Panc1 (cell line): ENCODE data around the gene ASCL2. TPM values are rescaled to one million over a fixed set of nuclear protein-coding genes. Genes with fewer than 3 reads are reported as not detected.

ENCODE experiments used
- ATAC-seq: fragments of 200-7000 bp; cut with Tn5 transposase; 2 replicates; pipeline ENCODE4 v1.9.1; 2020; ENCODE audit warnings: mild to moderate bottlenecking, moderate library complexity
- BruUV-seq: library from RNA; stranded (reverse); fragments of 400-500 nt; replicated peaks from 2 replicates; lab custom pipeline; 2021; lab: Mats Ljungman, UMichigan
- CTCF ChIA-PET: fragments of 300-600 bp; sonication (Branson Sonifier 250); formaldehyde crosslinking; loops from one replicate; lab custom pipeline; 2022; ENCODE audit warnings: antibody characterized with exemption; lab: Charles Lee
- POLR2A ChIA-PET: fragments of 300-600 bp; sonication (Branson Sonifier 250); formaldehyde crosslinking; loops from one replicate; lab custom pipeline; 2022; ENCODE audit warnings: antibody characterized with exemption; lab: Charles Lee
- DNase-seq: peaks from one replicate; pipeline ENCODE4 v3.0.0-alpha.2; 2010; ENCODE audit warnings: low read depth, low spot score
- H3K27ac ChIP-seq: 2 replicates; pipeline ENCODE4 v1.5.1; 2011; ENCODE audit warnings: mild to moderate bottlenecking, low read length, inconsistent platforms
- H3K27me3 ChIP-seq: fragments of 200-500 bp; sonication (Bioruptor generic); 2 replicates; pipeline ENCODE4 v1.6.0; 2014; ENCODE audit warnings: low read length, inconsistent platforms; ENCODE audit not compliant: control insufficient read depth, insufficient read depth
- H3K36me3 ChIP-seq: fragments of 200-500 bp; sonication (Bioruptor generic); 2 replicates; pipeline ENCODE4 v1.5.1; 2014; ENCODE audit warnings: inconsistent platforms, mild to moderate bottlenecking, low read length, moderate library complexity; ENCODE audit not compliant: control insufficient read depth, insufficient read depth
- H3K4me1 ChIP-seq: 2 replicates; pipeline ENCODE4 v1.5.1; 2011; ENCODE audit warnings: inconsistent platforms, mild to moderate bottlenecking, low read length, moderate library complexity; ENCODE audit not compliant: control insufficient read depth, insufficient read depth
- H3K4me3 ChIP-seq, 2 experiments: 2 replicates each; pipeline ENCODE4 v1.5.1; 2011 to 2012; ENCODE audit warnings: low read depth in 2 of 2, low read length in 2 of 2, mild to moderate bottlenecking in 2 of 2, inconsistent platforms in 1 of 2, moderate library complexity in 1 of 2
- H3K9me3 ChIP-seq: fragments of 200-500 bp; sonication (Bioruptor generic); 2 replicates; pipeline ENCODE4 v1.5.1; 2014; ENCODE audit warnings: low read depth, mild to moderate bottlenecking, inconsistent platforms, low read length, moderate library complexity; ENCODE audit not compliant: control insufficient read depth, insufficient read depth
- POLR2AphosphoS5 ChIP-seq: IDR thresholded peaks from 2 replicates; pipeline ENCODE4 v1.6.1; 2012; ENCODE audit warnings: mild to moderate bottlenecking, low read depth, low read length, moderate library complexity
- REST ChIP-seq, 2 experiments: IDR thresholded peaks; 2 replicates each; pipeline ENCODE4 v1.6.1; 2011 to 2012; ENCODE audit warnings: low read depth in 2 of 2, control low read depth in 1 of 2, low read length in 1 of 2, mild to moderate bottlenecking in 1 of 2, moderate library complexity in 1 of 2; ENCODE audit not compliant: insufficient read depth in 1 of 2
- SIN3A ChIP-seq: IDR thresholded peaks from 2 replicates; pipeline ENCODE4 v1.6.1; 2012; ENCODE audit warnings: low read depth, mild to moderate bottlenecking, low read length, moderate library complexity, borderline replicate concordance; ENCODE audit not compliant: insufficient read depth
- TCF7L2 ChIP-seq: IDR thresholded peaks from 2 replicates; pipeline ENCODE4 v1.6.1; 2011; ENCODE audit warnings: mild to moderate bottlenecking, low read depth, low read length, inconsistent platforms
- in situ Hi-C: cut with HindIII; loops from 2 replicates; pipeline ENCODE4 v1.10.0; 2016; ENCODE audit warnings: low sequenced_read_pairs, low pct_unique_long_range_greater_than_20kb
- intact Hi-C: fragments of 100-400 bp; cut with micrococcal nuclease; formaldehyde crosslinking; loops from one replicate; pipeline ENCODE4 v1.10.0; 2022; ENCODE audit not compliant: unreplicated experiment
- total RNA-seq: library from RNA; stranded (reverse); gene quantifications from one replicate; pipeline ENCODE4 v1.2.1, GENCODE V29; 2021; ENCODE audit not compliant: unreplicated experiment
- TF ChIP-seq, protein P1 (sequence below): fragments of 450-650 bp; IDR thresholded peaks from 2 replicates; pipeline ENCODE4 v1.5.1; 2017; ENCODE audit warnings: mild to moderate bottlenecking

Gene ASCL2
- total RNA-seq, 1 experiment from 2014 or later = not detected

- TF ChIP-seq REST (IDR thresholded peaks at IDR 0.05; ENCODE audit: insufficient read depth in 1 of 2, low read depth in 2 of 2, low read length in 1 of 2) (no peak), SIN3A (no peak), POLR2AphosphoS5 (no peak)
- TF ChIP-seq, protein P1, sequence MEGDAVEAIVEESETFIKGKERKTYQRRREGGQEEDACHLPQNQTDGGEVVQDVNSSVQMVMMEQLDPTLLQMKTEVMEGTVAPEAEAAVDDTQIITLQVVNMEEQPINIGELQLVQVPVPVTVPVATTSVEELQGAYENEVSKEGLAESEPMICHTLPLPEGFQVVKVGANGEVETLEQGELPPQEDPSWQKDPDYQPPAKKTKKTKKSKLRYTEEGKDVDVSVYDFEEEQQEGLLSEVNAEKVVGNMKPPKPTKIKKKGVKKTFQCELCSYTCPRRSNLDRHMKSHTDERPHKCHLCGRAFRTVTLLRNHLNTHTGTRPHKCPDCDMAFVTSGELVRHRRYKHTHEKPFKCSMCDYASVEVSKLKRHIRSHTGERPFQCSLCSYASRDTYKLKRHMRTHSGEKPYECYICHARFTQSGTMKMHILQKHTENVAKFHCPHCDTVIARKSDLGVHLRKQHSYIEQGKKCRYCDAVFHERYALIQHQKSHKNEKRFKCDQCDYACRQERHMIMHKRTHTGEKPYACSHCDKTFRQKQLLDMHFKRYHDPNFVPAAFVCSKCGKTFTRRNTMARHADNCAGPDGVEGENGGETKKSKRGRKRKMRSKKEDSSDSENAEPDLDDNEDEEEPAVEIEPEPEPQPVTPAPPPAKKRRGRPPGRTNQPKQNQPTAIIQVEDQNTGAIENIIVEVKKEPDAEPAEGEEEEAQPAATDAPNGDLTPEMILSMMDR = no peak
- ChIA-PET POLR2A (interaction anchor here (0.5 kb wide), 1 partner anchor 90 kb away, joined by 4 read pairs; no protein-coding TSS in a partner anchor), CTCF (interaction anchor here (0.6 to 1.4 kb wide), 2 partner anchors 111 to 223 kb away, joined by 3 to 4 read pairs; no protein-coding TSS in a partner anchor)
- H3K27me3 ChIP-seq = no peaks in the 10 kb centered on the region
- H3K36me3 ChIP-seq = no peaks in the 10 kb centered on the region
- in situ Hi-C loops = no loop called here
- BruUV-seq = no TSS peak
- no peaks in the 10 kb centered on the region for H3K9me3 ChIP-seq
- no peak overlapping the region for H3K4me3 ChIP-seq
- intact Hi-C loops = no loop called here
- peaks cover 6% of the 10 kb centered on the region; the same call in 1 of the 2 replicates for H3K4me1 ChIP-seq
- ATAC-seq (no peak), DNase-seq (no peak)
- no peak overlapping the region for H3K27ac ChIP-seq
These were observed 38.3 kb upstream of the ASCL2 start for GRCh38 chr11:2308713-2309112.

- Histone ChIP-seq H3K27ac (no peak overlapping the region), H3K36me3 (no peaks in the 10 kb centered on the region), H3K4me1 (peaks cover 6% of the 10 kb centered on the region; the same call in 1 of the 2 replicates), H3K9me3 (no peaks in the 10 kb centered on the region), H3K4me3 (no peak overlapping the region), H3K27me3 (no peaks in the 10 kb centered on the region)
- ATAC-seq (no peak), DNase-seq (no peak)
- in situ Hi-C loops = no loop called here
- no TSS peak for BruUV-seq
- ChIA-PET CTCF (interaction anchor here (3.9 kb wide), 1 partner anchor 113 kb away, joined by 102 read pairs; no protein-coding TSS in a partner anchor), POLR2A (no interaction called here)
- intact Hi-C loops = no loop called here
- no peak for TF ChIP-seq POLR2AphosphoS5
- no peak for TF ChIP-seq SIN3A
- no peak for TF ChIP-seq REST (IDR thresholded peaks at IDR 0.05; ENCODE audit: insufficient read depth in 1 of 2, low read depth in 2 of 2, low read length in 1 of 2)
- TF ChIP-seq, protein P1 = no peak
- TF ChIP-seq TCF7L2 = no peak
These were observed 37.3 kb upstream of the ASCL2 start for GRCh38 chr11:2307501-2308331.
